GM23338 (cell line): ENCODE results near the gene RNU7-1. TPM values are rescaled to one million over a fixed set of nuclear protein-coding genes. Genes with fewer than 3 reads are reported as not detected.

Source experiments
- ATAC-seq: fragments of 200-7000 bp; cut with Tn5 transposase; 3 replicates; pipeline ENCODE4 v1.9.1; 2020
- DNase-seq: peaks from one replicate; pipeline ENCODE4 v3.0.0-alpha.2; 2015; ENCODE audit warnings: low spot score
- H2AFZ ChIP-seq: fragments of 200-600 bp; sonication (generic); 2 replicates; pipeline ENCODE4 v1.8.0; 2016; ENCODE audit warnings: antibody characterized with exemption, mild to moderate bottlenecking, moderate library complexity
- H3F3A ChIP-seq: fragments of 200-600 bp; sonication (generic); replicated peaks from 2 replicates; pipeline ENCODE4 v1.8.0; 2017; ENCODE audit warnings: antibody characterized with exemption, mixed run types, low read depth
- H3K27ac ChIP-seq: fragments of 200-600 bp; sonication (generic); 2 replicates; pipeline ENCODE4 v1.6.1; 2016; ENCODE audit warnings: low read depth
- H3K27me3 ChIP-seq: fragments of 200-600 bp; sonication (generic); 2 replicates; pipeline ENCODE4 v1.8.0; 2016; ENCODE audit warnings: mild to moderate bottlenecking, mixed run types, moderate library complexity; ENCODE audit not compliant: insufficient read depth
- H3K36me3 ChIP-seq: fragments of 200-600 bp; sonication (generic); 2 replicates; pipeline ENCODE4 v1.8.0; 2016; ENCODE audit warnings: mild to moderate bottlenecking; ENCODE audit not compliant: insufficient read depth
- H3K4me1 ChIP-seq: fragments of 200-600 bp; sonication (generic); 2 replicates; pipeline ENCODE4 v1.8.0; 2016; ENCODE audit warnings: mild to moderate bottlenecking, moderate library complexity; ENCODE audit not compliant: insufficient read depth
- H3K4me2 ChIP-seq: fragments of 200-600 bp; sonication (generic); 2 replicates; pipeline ENCODE4 v1.7.1; 2017; ENCODE audit warnings: mixed run types
- H3K4me3 ChIP-seq: fragments of 200-600 bp; sonication (generic); 2 replicates; pipeline ENCODE4 v1.6.1; 2016; ENCODE audit warnings: mixed run types
- H3K79me2 ChIP-seq: fragments of 200-600 bp; sonication (generic); replicated peaks from 2 replicates; pipeline ENCODE4 v1.8.0; 2017; ENCODE audit warnings: mild to moderate bottlenecking; ENCODE audit not compliant: insufficient read depth
- H3K9me2 ChIP-seq: fragments of 200-600 bp; sonication (generic); 2 replicates; pipeline ENCODE4 v1.8.0; 2017; ENCODE audit not compliant: insufficient read depth
- H4K20me1 ChIP-seq: fragments of 200-600 bp; sonication (generic); replicated peaks from 2 replicates; pipeline ENCODE4 v1.8.0; 2017; ENCODE audit warnings: mild to moderate bottlenecking; ENCODE audit not compliant: insufficient read depth
- H3K27ac Mint-ChIP-seq: 2 replicates; pipeline ENCODE4 v1.8.0; 2020; ENCODE audit warnings: inconsistent platforms, mild to moderate bottlenecking, moderate library complexity, mixed read lengths
- H3K27me3 Mint-ChIP-seq: 3 replicates; pipeline ENCODE4 v1.8.0; 2022; ENCODE audit warnings: low read depth, mild to moderate bottlenecking, moderate library complexity, mixed read lengths, inconsistent platforms; ENCODE audit not compliant: insufficient read depth, poor library complexity
- H3K36me3 Mint-ChIP-seq: 3 replicates; pipeline ENCODE4 v1.8.0; 2021; ENCODE audit warnings: low read depth, mild to moderate bottlenecking, inconsistent platforms, moderate library complexity, mixed read lengths
- H3K4me1 Mint-ChIP-seq: 3 replicates; pipeline ENCODE4 v1.8.0; 2020; ENCODE audit warnings: mild to moderate bottlenecking, inconsistent platforms, mixed read lengths
- H3K4me3 Mint-ChIP-seq: 3 replicates; pipeline ENCODE4 v1.8.0; 2021; ENCODE audit warnings: moderate library complexity, mild to moderate bottlenecking, inconsistent platforms, mixed read lengths
- H3K9me3 Mint-ChIP-seq: 3 replicates; pipeline ENCODE4 v1.8.0; 2020; ENCODE audit warnings: moderate library complexity, mild to moderate bottlenecking, inconsistent platforms, mixed read lengths
- CREB1 ChIP-seq: fragments of 250-450 bp; sonication (Bioruptor Pico); IDR thresholded peaks from 2 replicates; pipeline ENCODE4 v1.5.0; 2020; ENCODE audit warnings: low read depth, mild to moderate bottlenecking, moderate library complexity
- CTCF ChIP-seq, 2 experiments: fragments of 200-600 bp in 1 of 2; sonication (generic) in 1 of 2; conservative IDR thresholded peaks; 2 replicates each; pipeline versions ENCODE4 v1.5.1 to v1.6.1; 2016 to 2017; ENCODE audit warnings: antibody characterized with exemption in 2 of 2, low read depth in 2 of 2, mild to moderate bottlenecking in 2 of 2, moderate library complexity in 1 of 2
- EZH2 ChIP-seq: fragments of 200-600 bp; sonication (generic); IDR thresholded peaks from one replicate; pipeline ENCODE4 v1.8.0; 2017; ENCODE audit warnings: antibody characterized with exemption, mild to moderate bottlenecking, low read depth; ENCODE audit not compliant: unreplicated experiment
- JUNB ChIP-seq: IDR thresholded peaks from one replicate; pipeline ENCODE4 v1.6.1; 2016; ENCODE audit warnings: antibody characterized with exemption; ENCODE audit not compliant: unreplicated experiment
- NANOG ChIP-seq: IDR thresholded peaks from 2 replicates; pipeline ENCODE4 v1.6.1; 2016; ENCODE audit warnings: antibody characterized with exemption, borderline replicate concordance
- POLR2AphosphoS5 ChIP-seq: IDR thresholded peaks from 2 replicates; pipeline ENCODE4 v1.6.1; 2016; ENCODE audit warnings: antibody characterized with exemption, low read depth
- polyA plus RNA-seq: library from polyadenylated mRNA; unstranded; fragments of >200 nt; fragmentation: Nextera tagmentation; extraction: Ambion mirVana; gene quantifications from 2 replicates; pipeline ENCODE4 v1.2.1, GENCODE V29; 2016
- total RNA-seq: library from RNA; depleted of rRNA; stranded (reverse); fragments of >200 nt; shearing (Covaris generic); gene quantifications from 2 replicates; pipeline ENCODE4 v1.2.3, GENCODE V29; 2014
- TF ChIP-seq, protein P1 (sequence below): fragments of 250-450 bp; sonication (Bioruptor Pico); IDR thresholded peaks from 2 replicates; pipeline ENCODE4 v1.5.0; 2020; ENCODE audit warnings: mild to moderate bottlenecking, moderate library complexity

RNU7-1 gene
- total and polyA plus RNA-seq, 2 experiments from 2014 or later: not detected

DNA sequence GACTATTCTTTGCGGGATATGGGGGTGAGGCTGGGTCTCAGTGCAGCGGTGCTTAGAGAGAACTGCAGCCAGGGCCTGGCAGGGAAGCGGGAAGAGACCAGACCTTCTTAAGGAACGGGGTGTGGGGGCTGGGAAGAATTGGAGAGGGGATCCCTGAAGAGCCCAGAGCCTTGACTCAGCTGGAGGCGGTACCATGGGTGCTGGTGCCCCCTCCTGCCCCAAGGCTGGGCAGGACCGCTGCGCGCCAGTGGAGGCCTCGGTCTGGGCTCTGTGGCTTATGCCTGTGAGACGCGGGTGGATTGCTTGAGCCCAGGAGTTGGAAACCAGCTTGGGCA, 1.3 kb upstream of the RNU7-1 start:
- H3K9me2 ChIP-seq: no peaks in the 10 kb centered on the region
- ATAC-seq (no peak), DNase-seq (no peak)
- H3K27me3 ChIP-seq: no peaks in the 10 kb centered on the region
- peaks cover 6% of the 10 kb centered on the region; the same call in 2 of the 3 replicates for H3K9me3 Mint-ChIP-seq
- H3K36me3 ChIP-seq: no peaks in the 10 kb centered on the region
- H3K79me2 ChIP-seq: 0 out of 2 replicates have a peak, but pooled peaks cover 10% of the 10 kb centered on the region
- no peaks in the 10 kb centered on the region; the same call in 1 of the 2 replicates for H4K20me1 ChIP-seq
- peaks cover 59% of the 10 kb centered on the region for H3K27me3 Mint-ChIP-seq
- H3K27ac Mint-ChIP-seq: peak overlapping the region; percentile 100
- peak overlapping the region; percentile 45; the same call in 1 of the 2 replicates for H3K4me2 ChIP-seq
- H3K4me3 Mint-ChIP-seq: peak overlapping the region; percentile 96; the same call in 2 of the 3 replicates
- H3K27ac ChIP-seq: peak overlapping the region; percentile 87
- no peak overlapping the region for H2AFZ ChIP-seq
- peaks cover 24% of the 10 kb centered on the region for H3K4me1 ChIP-seq
- TF ChIP-seq JUNB: no peak
- TF ChIP-seq CREB1 (CRISPR knock-in tag): no peak
- TF ChIP-seq POLR2AphosphoS5: no peak
- TF ChIP-seq CTCF (conservative IDR thresholded peaks at IDR 0.05; ENCODE audit: low read depth in 2 of 2): no peak
- TF ChIP-seq, protein P1, sequence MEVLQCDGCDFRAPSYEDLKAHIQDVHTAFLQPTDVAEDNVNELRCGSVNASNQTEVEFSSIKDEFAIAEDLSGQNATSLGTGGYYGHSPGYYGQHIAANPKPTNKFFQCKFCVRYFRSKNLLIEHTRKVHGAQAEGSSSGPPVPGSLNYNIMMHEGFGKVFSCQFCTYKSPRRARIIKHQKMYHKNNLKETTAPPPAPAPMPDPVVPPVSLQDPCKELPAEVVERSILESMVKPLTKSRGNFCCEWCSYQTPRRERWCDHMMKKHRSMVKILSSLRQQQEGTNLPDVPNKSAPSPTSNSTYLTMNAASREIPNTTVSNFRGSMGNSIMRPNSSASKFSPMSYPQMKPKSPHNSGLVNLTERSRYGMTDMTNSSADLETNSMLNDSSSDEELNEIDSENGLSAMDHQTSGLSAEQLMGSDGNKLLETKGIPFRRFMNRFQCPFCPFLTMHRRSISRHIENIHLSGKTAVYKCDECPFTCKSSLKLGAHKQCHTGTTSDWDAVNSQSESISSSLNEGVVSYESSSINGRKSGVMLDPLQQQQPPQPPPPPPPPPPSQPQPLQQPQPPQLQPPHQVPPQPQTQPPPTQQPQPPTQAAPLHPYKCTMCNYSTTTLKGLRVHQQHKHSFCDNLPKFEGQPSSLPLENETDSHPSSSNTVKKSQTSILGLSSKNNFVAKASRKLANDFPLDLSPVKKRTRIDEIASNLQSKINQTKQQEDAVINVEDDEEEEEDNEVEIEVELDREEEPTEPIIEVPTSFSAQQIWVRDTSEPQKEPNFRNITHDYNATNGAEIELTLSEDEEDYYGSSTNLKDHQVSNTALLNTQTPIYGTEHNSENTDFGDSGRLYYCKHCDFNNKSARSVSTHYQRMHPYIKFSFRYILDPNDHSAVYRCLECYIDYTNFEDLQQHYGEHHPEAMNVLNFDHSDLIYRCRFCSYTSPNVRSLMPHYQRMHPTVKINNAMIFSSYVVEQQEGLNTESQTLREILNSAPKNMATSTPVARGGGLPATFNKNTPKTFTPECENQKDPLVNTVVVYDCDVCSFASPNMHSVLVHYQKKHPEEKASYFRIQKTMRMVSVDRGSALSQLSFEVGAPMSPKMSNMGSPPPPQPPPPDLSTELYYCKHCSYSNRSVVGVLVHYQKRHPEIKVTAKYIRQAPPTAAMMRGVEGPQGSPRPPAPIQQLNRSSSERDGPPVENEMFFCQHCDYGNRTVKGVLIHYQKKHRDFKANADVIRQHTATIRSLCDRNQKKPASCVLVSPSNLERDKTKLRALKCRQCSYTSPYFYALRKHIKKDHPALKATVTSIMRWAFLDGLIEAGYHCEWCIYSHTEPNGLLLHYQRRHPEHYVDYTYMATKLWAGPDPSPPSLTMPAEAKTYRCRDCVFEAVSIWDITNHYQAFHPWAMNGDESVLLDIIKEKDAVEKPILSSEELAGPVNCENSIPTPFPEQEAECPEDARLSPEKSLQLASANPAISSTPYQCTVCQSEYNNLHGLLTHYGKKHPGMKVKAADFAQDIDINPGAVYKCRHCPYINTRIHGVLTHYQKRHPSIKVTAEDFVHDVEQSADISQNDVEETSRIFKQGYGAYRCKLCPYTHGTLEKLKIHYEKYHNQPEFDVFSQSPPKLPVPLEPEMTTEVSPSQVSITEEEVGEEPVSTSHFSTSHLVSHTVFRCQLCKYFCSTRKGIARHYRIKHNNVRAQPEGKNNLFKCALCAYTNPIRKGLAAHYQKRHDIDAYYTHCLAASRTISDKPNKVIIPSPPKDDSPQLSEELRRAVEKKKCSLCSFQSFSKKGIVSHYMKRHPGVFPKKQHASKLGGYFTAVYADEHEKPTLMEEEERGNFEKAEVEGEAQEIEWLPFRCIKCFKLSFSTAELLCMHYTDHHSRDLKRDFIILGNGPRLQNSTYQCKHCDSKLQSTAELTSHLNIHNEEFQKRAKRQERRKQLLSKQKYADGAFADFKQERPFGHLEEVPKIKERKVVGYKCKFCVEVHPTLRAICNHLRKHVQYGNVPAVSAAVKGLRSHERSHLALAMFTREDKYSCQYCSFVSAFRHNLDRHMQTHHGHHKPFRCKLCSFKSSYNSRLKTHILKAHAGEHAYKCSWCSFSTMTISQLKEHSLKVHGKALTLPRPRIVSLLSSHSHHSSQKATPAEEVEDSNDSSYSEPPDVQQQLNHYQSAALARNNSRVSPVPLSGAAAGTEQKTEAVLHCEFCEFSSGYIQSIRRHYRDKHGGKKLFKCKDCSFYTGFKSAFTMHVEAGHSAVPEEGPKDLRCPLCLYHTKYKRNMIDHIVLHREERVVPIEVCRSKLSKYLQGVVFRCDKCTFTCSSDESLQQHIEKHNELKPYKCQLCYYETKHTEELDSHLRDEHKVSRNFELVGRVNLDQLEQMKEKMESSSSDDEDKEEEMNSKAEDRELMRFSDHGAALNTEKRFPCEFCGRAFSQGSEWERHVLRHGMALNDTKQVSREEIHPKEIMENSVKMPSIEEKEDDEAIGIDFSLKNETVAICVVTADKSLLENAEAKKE (CRISPR knock-in tag): no peak
- no peak for TF ChIP-seq EZH2
- TF ChIP-seq NANOG: no peak
- H3F3A ChIP-seq: peaks cover 37% of the 10 kb centered on the region
- H3K36me3 Mint-ChIP-seq: peaks cover 35% of the 10 kb centered on the region
- no peak overlapping the region for H3K4me3 ChIP-seq
- peaks cover 59% of the 10 kb centered on the region for H3K4me1 Mint-ChIP-seq
